Left lobe of liver (tissue), 2 donors: ENCODE measurements around the gene CDH26. TPM values are rescaled to one million over a fixed set of nuclear protein-coding genes. Genes with fewer than 3 reads are reported as not detected.
A peak's percentile ranks its signal among the peaks of the same experiment; 100 is the strongest.
"Not testable (repeated sequence)": the region's sequence is repeated elsewhere in the genome, so short reads cannot be mapped to it uniquely, and the experiment has no call there.

Experiments
- ATAC-seq: fragments of 200-7000 bp; cut with Tn5 transposase; one replicate; pipeline ENCODE4 v1.9.1; 2020; ENCODE audit warnings: mild to moderate bottlenecking, moderate library complexity
- DNase-seq: peaks from one replicate; pipeline ENCODE4 v3.0.0-alpha.2; 2020; ENCODE audit warnings: low spot score
- total RNA-seq: library from RNA; stranded (reverse); gene quantifications from one replicate; pipeline ENCODE4 v1.2.1, GENCODE V29; 2021
- donor health status: DM: no; HTN: no; CAD: no; lungs with moderate emphysema.
- donor health status: DM: no; HTN: yes; CAD: no.

CDH26 gene
- total RNA-seq, 1 donor from 2014 or later, result 0.38 TPM

DNA sequence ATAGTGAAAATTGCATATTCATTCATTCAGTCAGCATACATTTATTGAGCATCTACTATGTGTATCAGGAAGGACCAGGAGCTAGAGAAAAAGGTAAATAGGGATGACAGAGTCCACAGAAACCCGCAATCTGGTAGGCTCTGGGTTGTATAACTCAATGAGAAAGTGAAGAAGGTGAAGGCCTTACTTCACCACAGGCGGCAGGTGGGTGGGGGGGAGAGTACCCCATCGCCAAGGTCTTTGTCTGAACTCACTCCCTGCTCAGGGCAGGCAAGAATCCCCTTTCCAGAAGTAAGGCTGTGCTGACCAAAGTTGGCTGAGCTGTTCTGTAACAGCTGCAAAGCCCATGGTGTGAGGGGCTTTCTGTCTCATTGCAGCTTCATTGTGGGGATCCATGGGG, 81.3 kb downstream of the CDH26 start:
- ATAC-seq (no peak), DNase-seq (no peak)

DNA sequence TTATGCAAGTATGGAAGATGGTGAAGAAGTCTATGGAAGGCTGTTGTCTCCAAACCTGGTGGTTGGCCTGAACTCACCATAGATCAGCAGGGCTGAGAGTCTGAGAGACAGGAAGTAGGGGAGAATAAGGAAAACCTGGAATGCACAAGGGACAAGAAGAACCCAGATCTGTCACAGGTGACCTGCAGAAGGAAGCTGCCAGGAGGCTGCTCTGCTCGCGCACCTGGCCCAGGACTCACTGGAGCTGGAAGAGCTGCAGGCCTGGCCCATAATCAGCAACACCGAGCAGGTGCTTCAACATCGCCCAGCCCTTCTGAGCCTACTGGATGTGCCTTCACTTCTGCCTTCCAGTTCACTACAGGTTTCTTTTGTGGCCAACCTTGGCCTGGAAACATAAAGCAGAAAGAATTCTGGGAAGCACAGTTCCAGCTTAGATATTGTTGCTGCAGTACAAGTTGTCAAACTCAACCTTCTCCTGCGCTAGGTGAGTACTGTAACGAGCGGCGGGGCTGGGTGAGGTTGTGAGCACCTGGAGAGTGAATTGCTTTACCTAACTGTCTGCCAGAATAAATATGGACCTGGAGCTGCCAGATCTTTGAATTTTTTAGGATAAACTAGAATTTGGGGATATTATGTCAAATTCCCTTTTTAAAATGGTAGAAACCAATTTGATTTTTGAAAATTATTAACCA, 82.4 kb downstream of the CDH26 start:
- ATAC-seq, result no peak

DNA sequence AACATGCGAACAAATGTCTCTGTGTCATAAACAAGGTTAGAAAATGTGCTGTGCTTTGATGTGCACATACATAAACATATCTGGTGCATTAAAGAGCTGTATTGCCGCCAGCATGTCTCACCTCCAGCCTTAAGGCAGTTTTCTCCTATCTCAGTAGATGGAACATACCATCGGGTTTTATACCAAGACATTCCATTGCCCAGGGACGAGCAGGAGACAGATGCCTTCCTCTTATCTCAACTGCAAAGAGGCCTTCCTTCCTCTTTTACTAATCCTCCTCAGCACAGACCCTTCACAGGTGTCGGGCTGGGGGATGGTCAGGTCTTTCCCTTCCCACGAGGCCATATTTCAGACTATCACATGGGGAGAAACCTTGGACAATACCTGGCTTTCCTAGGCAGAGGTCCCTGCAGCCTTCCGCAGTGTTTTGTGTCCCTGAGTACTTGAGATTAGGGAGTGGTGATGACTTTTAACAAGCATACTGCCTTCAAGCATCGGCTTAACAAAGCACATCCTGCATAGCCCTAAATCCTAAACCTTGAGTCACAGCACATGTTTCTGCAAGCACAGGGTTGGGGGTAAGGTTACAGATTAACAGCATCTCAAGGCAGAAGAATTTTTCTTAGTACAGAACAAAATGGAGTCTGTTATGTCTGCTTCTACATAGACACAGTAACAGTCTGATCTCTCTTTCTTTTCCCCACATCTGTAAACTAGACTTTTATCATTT, 83.4 kb downstream of the CDH26 start:
- ATAC-seq, DNase-seq: not testable (repeated sequence)

More for the DNA sequence above, 82.4 kb downstream of the CDH26 start:
- no peak for DNase-seq

DNA sequence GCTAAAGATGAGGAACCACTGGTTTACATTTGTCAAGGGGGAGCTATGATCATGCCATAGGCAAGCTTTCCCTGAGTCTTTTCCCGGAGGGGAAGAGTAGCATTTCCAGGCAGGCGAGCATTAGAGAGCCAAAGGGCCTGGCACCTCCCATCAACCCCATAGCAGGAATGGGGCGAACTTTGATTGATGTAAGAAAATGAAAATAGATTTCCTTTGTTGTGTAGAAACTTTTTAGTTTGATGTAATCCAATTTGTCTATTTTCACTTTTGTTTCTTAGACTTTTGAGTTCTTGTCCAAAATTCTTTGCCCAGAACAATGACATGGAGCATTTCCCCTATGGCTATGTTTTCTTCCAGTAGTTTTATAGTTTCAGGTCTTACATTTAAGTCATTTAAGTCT, 85.2 kb downstream of the CDH26 start:
- DNase-seq (no peak), ATAC-seq (no peak)

DNA sequence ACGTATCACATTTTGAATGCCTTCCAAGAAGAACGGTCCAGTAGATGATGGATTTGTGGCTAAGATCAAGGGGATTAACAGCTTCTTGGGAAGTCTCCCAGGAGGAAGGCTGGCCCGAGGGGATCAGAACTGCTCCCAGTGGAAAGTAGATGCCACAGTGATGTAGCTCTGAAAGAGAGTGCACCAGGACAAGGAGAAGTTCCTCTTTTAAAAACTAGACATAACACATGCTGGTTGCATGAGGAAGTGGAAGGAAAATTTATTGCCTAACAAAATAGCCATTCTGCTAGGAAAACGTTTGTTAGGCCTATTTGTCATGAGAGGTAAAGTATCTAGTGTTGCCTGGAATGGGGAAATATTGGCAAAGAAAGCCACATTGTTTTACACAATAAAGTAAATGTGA, 87.8 kb downstream of the CDH26 start:
- no peak for DNase-seq
- no peak for ATAC-seq

DNA sequence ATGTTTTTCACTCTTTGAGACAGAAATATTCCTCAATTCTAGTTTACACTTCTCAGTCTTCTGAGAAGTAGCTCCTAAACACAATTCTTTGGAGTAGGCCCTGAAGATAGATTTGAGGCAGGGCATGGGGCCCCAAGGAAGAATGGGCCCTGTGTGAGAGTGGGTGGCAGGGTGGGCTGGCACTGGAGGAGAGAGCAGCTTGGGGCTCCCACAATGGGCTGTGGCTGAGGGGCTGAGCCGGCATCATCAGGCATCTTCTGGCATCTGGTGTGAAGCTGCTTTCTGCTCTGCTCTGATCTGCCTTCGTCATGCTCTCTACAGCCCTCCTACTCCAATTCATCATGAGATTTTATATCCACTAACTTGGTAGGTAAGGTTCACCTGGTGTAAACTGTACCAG, 88.2 kb downstream of the CDH26 start:
- ATAC-seq, result no peak
- DNase-seq, result no peak

DNA sequence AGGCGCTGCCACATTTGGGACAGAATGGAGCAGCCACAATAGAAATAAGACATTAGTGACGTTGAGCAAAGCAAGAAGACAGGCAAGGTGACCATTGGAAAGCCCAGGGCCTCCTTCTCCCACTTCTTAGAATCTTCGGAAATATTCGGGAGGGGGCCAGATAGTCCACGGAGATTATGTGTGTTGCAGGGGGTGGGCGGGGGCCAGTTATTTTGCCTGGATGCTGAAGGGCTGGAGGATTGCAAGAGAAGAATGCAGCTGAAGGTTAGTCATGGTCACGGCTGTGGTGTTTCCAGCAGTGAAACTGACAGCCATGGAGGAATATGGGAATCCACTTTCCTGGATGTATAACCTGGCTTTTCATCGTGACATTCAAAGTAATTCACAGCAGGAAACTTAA, 88.6 kb downstream of the CDH26 start:
- ATAC-seq (no peak), DNase-seq (no peak)

DNA sequence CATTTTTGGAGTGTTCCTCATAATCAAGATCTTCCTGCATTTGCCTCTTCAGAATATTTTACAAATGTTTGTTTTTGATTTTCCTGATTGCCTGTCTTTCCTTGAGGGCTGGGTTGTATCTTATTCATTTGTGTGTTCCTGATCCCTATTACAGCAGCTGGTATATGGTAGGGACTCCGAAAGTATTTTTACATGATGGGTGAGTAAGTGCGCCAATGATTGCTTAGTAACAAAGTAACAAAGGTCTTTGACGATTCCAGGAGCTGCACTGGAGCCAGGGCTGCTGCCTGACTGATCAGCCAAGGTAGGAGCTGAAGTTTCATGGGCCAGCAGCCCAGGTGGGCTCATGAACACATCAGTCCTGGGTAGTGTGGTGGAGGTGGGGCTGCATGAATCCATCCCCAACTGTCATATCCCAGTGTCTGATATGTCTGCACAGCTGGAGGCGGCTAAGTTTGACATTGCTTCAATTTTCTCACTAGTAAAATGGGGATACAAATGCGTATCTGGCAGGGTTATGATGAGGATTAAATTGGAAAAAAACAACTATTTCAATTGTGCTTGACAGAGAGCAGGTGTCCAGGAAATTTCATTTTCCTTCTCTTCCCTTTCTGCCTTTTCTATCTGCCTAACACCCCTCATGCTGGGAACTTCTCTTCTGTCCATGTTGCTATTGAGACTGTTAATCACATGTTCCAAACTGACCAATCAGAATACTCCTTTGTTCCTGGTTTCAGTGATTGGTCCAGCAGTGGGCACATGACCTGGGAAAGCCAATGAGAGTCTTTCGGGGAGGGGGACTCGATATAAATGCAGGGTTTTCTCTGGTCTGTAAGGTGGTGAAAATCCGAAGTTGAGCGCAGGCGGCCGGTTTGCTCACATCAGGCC, 90.7 kb downstream of the CDH26 start:
- ATAC-seq (no peak), DNase-seq (no peak)

DNA sequence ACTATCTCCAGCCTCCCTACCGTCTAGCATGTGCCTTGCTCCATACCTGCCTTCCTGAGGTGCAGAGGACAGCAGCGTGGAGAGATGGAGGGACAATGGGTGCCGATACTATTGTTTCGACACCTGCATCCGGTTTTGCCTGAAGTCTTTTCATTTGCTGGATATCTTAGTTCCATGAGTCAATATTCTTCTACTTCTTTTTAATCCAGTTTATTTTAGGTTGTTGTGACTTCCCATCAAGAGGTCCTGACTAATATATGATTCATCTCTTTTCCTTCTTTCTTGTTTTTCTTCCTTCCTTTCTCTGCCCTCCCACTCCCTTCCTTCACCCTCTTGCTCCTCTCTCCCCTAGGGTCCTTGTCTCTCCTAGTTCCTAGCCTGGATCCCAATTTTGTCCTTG, 91.4 kb downstream of the CDH26 start:
- DNase-seq (no peak), ATAC-seq (no peak)

DNA sequence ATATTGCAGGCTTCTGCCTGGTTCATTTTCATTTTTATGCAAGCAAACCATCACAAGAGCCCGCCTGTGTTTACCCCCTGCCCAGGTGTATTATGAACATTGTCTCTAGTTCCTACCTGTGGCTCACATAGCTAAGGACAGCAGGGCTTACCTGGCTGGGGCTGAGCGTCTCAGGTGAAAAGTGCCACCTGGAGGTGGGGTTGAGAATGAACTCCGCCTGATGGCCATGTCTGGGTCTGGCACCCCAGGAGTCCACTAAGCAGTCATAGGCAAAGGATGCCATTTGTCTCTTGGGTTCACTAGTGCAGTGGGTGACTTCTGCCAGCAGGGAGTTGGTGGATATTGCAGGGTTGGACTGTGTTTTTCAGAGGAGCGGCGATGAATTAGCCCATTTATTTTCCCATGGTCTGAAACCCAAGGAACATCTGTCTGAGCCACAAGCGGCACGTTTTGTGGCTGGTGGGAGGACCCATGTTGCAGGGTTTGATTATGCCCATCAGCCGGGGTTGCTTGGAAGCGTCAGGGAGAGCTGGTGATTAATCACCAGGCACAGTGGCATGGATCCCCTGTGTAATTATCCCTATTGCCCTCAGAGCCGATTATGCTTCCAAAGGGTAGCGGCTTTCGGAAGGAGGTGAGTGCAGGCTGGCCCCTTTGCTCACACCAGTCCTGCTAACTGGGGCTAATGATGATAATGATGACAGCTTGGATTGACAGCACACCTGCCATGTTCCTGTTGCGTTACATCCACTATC, 92.1 kb downstream of the CDH26 start:
- peak; percentile 54 for DNase-seq
- ATAC-seq, result peak; percentile 89

DNA sequence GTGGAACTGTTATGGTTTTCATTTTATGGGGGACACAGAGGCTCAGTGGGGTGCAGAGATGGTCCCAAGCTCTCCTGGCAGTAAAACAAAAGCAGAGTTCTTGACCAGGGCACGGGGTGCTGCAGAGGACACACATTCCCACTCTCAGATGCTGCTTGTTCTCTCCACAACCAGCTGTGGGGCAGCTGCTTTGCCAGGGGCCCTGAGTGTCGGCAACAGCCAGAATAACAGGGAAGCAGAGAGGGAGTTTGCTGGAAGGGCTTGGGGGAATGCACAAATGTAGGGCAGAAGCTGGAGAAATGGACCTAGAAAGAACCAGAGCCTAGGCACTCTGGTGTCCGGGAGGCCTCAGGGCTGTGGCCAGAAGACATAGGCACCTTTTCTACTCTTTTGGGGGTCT, 93.7 kb downstream of the CDH26 start:
- DNase-seq (no peak), ATAC-seq (no peak)

DNA sequence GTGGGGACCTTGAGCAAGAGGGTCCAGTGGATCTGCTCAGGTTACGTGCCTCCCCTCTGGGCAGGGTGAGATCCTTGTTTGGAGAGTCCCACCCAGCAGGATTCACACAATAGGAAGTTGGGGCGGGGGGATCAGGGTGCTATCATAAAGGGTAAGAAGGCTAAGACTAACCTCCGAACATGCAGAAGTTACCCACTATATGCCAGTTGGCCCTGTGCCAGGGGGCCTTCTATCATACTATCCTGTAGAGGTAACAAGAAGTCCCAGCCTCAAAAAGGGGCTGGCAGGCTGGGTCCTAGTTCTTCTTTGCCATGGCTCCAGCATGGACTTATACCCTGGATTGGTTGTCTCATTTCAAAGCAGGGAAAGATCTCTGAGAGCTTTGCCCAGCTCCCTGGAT, 94.1 kb downstream of the CDH26 start:
- DNase-seq, result no peak
- ATAC-seq, result no peak

DNA sequence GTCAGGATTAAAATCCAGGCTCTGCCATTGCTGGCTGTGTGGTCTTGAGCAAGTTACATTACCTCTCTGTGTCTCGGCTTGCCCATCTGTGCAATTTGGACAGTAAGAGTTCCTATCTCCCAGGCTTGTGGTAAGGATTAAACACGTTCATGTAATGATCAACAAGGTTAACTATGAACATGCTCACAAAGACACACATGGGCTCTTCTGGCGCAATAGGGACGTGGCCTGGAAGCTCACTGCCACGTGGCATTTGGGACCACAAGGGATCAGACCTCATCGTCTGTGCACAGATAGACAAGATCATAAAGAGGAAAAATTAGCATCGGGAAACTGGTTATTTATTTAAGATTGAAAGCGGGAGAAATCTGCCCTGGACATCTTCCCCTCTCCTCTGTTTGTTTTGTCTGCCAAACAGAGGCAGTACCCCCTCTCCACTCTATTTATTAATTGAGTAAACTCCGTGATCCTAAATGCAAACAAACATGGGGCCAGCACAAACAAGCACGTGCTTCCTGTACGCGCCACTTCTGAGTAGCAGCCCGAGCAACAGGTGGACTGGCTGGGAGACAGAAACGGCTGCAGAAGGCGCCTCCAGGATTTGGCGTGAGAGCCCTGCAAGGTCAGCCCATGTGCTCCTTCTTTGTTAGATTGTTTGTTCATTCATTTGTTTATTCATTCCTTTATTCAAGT, 95.0 kb downstream of the CDH26 start:
- ATAC-seq (no peak), DNase-seq (no peak)

DNA sequence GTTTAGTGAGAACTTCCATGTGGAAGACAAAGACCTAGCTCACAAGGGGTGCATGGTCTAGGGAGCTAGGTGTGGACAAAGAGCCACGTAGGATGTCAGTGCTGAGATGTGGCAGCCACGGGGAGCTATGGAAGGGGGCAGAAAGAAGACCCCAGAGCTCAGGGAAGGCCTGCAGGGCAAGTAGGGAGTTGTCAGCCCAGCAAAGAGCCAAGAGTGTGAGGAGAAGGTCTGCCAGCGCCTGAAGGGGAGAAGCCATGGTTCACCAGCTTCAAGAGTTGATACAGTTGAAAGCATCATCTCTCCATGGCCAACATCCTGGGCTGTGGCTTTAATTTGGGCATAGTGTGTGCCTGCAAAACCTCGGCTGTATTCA, 95.6 kb downstream of the CDH26 start:
- DNase-seq, result no peak
- ATAC-seq, result no peak

DNA sequence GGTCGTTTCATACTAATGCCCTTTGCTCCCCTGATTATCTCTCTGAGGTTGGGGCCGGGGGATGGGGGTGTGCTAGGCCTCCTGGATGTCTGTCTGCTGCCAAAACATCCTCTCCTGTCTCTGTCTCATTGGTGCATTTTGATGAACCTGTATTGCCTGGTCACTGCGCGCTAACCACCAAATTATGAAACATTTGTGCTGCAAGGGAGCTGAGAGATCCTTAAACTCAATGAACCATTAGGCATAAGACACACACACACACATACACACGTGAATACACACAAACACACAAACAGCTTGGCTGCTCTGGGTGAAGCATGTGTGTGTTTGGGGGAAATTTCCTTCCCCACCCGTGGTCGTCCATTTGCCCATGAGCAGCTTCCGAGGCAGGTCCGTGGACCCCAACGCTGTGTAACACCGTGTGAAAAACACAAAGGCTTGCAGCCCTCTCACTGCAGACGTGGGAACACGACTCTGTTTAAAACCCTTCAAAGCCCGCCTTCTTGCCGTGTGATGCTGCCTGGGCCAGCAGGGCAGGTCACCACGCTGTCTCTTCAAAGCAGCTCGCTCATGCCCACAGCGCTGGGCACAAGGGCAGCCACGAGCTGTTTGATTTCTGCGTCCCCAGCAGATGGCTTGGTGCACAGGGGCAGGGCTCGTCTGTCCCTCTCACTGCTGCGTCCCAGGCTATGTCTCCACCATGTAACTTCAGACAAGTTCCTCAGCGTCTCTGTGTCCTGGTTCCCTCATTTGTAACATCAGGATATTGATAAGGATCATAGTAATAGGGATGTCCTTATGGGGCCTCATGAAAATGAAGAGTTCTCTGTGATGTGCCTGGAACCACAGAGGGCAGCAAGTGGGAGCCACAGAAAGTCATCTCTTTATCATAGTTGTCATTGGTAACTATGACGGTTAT, 96.8 kb downstream of the CDH26 start:
- ATAC-seq, result no peak

DNA sequence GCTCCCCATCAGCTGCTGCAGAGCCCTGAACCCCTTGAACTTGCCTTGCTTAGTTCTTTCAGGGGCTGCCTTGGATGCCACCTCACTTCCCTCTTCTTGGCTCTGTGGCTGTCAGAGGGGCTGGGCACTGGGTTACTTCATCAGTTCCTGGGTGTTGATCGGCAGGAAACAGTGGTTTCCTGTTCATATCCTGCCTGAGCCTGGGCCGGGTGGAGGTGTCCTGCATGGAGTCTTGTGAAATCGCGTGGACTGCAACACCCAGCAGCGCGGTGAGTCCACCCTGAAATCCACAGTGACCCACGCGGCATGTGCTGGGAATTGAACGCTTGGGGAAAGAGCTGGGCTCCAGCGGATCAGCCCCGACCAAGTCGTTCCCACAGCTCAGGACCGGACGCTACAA, 97.5 kb downstream of the CDH26 start:
- DNase-seq (peak; percentile 57), ATAC-seq (peak; percentile 42)

More for the DNA sequence above, 96.8 kb downstream of the CDH26 start:
- DNase-seq, result no peak

DNA sequence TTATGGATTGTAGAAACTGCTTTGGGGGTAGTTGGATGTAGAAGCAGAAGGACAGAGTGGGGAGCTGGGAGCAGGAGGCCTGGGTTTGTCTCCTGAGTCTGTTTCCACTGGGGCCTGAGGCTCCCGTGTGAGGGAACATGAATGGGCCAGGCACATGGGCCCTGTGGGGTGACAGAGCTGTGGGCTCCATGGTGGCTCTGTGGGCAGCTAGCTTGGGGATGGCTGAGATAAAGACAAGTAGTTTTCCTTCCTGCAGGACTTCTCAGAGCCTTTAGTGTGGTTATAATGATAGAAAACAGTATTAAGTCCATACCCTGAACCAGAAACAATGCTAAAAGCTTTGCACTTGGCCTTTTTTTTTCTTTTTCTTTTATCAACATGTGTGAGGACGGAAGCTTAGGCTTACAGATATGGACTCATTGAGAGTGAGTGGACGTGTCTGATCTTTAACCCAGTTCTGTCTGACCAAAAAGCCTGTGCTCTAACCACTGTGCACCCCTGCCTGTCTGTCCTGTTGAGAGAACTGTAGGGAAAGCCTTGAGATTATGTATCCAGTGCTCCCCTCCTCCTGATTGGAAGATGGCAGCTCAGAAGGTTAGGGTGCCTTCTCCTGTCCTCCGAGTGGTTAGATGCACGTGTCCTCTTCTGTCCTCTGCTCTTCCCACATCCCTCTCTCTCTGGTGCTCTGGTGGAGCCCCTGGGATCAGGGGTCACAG, 98.3 kb downstream of the CDH26 start:
- DNase-seq (no peak), ATAC-seq (no peak)

DNA sequence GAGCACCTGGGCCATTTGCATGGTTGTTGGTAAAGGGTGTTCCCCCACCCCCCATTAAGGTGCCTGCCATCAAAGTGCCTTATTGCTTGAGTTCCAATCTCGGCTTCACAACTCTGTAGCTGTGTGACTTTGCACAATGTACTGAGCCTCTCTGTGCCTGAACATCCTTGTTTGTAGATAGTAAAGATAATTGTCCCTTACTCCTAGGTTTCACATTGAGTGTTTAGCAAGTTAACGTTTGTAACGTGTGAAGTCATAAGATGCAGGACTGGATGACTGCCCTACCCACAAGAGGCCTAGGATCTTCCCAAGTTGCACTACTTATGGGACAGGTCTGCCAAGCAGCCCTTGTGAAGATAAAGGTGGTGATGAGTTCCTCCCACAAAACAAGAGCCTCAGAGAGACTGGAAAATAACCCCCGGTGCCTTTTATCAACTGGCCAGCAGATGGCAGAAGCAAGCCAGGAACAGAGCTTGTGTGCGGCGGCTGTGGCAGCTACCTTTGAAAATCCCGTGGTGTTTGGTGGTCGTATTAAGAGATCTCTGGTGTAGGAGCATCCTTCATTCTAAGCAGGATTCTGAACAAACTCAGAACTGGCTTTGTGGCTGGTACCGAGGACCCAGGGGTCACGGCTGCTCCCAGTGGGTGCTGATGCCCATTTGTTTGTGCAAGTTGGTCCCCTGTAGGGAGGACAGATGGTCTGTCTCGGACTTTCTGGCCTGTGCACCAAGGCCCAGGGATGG, 99.1 kb downstream of the CDH26 start:
- peak; percentile 80 for ATAC-seq
- peak; percentile 61 for DNase-seq
